HUES6 (cell line): ENCODE data around the gene PTPN14.
A peak's percentile ranks its signal among the peaks of the same experiment; 100 is the strongest.

ENCODE experiments used
- H3K27ac ChIP-seq: 2 replicates; pipeline ENCODE4 v1.7.0; 2013; ENCODE audit warnings: low read depth, mild to moderate bottlenecking, low read length, inconsistent platforms
- H3K27me3 ChIP-seq: 2 replicates; pipeline ENCODE4 v1.6.1; 2013; ENCODE audit warnings: low read length; ENCODE audit not compliant: control insufficient read depth, insufficient read depth
- H3K36me3 ChIP-seq: 2 replicates; pipeline ENCODE4 v1.6.1; 2013; ENCODE audit warnings: low read length; ENCODE audit not compliant: control insufficient read depth, insufficient read depth
- H3K4me1 ChIP-seq: 2 replicates; pipeline ENCODE4 v1.6.1; 2013; ENCODE audit warnings: low read length; ENCODE audit not compliant: control insufficient read depth, insufficient read depth
- H3K4me3 ChIP-seq: 2 replicates; pipeline ENCODE4 v1.5.1; 2013; ENCODE audit warnings: low read depth, low read length
- H3K9ac ChIP-seq: one replicate; pipeline ENCODE4 v1.6.1; 2013; ENCODE audit warnings: mild to moderate bottlenecking, low read length
- H3K9me3 ChIP-seq: 2 replicates; pipeline ENCODE4 v1.6.1; 2013; ENCODE audit warnings: low read depth, low read length; ENCODE audit not compliant: control insufficient read depth, insufficient read depth

Gene PTPN14

GRCh38 chr1:214438530-214438929, 112.9 kb downstream of the PTPN14 start:
- no peaks in the 10 kb centered on the region for H3K9me3 ChIP-seq
- no peak overlapping the region for H3K4me3 ChIP-seq
- H3K27me3 ChIP-seq: no peaks in the 10 kb centered on the region
- peaks cover 59% of the 10 kb centered on the region for H3K4me1 ChIP-seq
- no peak overlapping the region for H3K9ac ChIP-seq
- H3K27ac ChIP-seq: peak overlapping the region; percentile 31
- H3K36me3 ChIP-seq: no peaks in the 10 kb centered on the region

- H3K4me3 ChIP-seq: no peak overlapping the region
- H3K9ac ChIP-seq: no peak overlapping the region
- H3K9me3 ChIP-seq: no peaks in the 10 kb centered on the region
- H3K4me1 ChIP-seq: peaks cover 54% of the 10 kb centered on the region
- H3K36me3 ChIP-seq: no peaks in the 10 kb centered on the region
- peak overlapping the region; percentile 31 for H3K27ac ChIP-seq
- no peaks in the 10 kb centered on the region for H3K27me3 ChIP-seq
Observed at GRCh38 chr1:214438075-214438474, 113.3 kb downstream of the PTPN14 start.

- H3K27me3 ChIP-seq: no peaks in the 10 kb centered on the region
- H3K9ac ChIP-seq: no peak overlapping the region
- H3K4me3 ChIP-seq: no peak overlapping the region
- H3K9me3 ChIP-seq: no peaks in the 10 kb centered on the region
- H3K36me3 ChIP-seq: no peaks in the 10 kb centered on the region
- no peak overlapping the region for H3K27ac ChIP-seq
- peaks cover 32% of the 10 kb centered on the region for H3K4me1 ChIP-seq
Observed at GRCh38 chr1:214435867-214436266, 115.5 kb downstream of the PTPN14 start.

GRCh38 chr1:214432245-214432644, 119.2 kb downstream of the PTPN14 start:
- no peaks in the 10 kb centered on the region for H3K27me3 ChIP-seq
- peaks cover 9% of the 10 kb centered on the region for H3K4me1 ChIP-seq
- H3K36me3 ChIP-seq: no peaks in the 10 kb centered on the region
- no peak overlapping the region for H3K9ac ChIP-seq
- H3K4me3 ChIP-seq: no peak overlapping the region
- no peak overlapping the region for H3K27ac ChIP-seq
- H3K9me3 ChIP-seq: no peaks in the 10 kb centered on the region

GRCh38 chr1:214429951-214430770, 121.2 kb downstream of the PTPN14 start:
- H3K27ac ChIP-seq: no peak overlapping the region
- H3K27me3 ChIP-seq: no peaks in the 10 kb centered on the region
- no peak overlapping the region for H3K9ac ChIP-seq
- H3K4me3 ChIP-seq: no peak overlapping the region
- no peaks in the 10 kb centered on the region for H3K9me3 ChIP-seq
- H3K4me1 ChIP-seq: peaks cover 9% of the 10 kb centered on the region
- no peaks in the 10 kb centered on the region for H3K36me3 ChIP-seq

GRCh38 chr1:214427871-214428277, 123.5 kb downstream of the PTPN14 start:
- H3K36me3 ChIP-seq: no peaks in the 10 kb centered on the region
- no peaks in the 10 kb centered on the region for H3K27me3 ChIP-seq
- H3K9me3 ChIP-seq: no peaks in the 10 kb centered on the region
- H3K9ac ChIP-seq: no peak overlapping the region
- no peak overlapping the region for H3K27ac ChIP-seq
- H3K4me3 ChIP-seq: no peak overlapping the region
- H3K4me1 ChIP-seq: peaks cover 15% of the 10 kb centered on the region

- Histone ChIP-seq H3K27me3 (no peaks in the 10 kb centered on the region), H3K9ac (no peak overlapping the region), H3K4me1 (peaks cover 22% of the 10 kb centered on the region), H3K36me3 (no peaks in the 10 kb centered on the region), H3K27ac (no peak overlapping the region), H3K9me3 (no peaks in the 10 kb centered on the region), H3K4me3 (no peak overlapping the region)
Observed at GRCh38 chr1:214426426-214426812, 125.0 kb downstream of the PTPN14 start.

- H3K27ac ChIP-seq: no peak overlapping the region
- peaks cover 25% of the 10 kb centered on the region for H3K4me1 ChIP-seq
- no peaks in the 10 kb centered on the region for H3K27me3 ChIP-seq
- H3K9me3 ChIP-seq: no peaks in the 10 kb centered on the region
- no peak overlapping the region for H3K9ac ChIP-seq
- no peaks in the 10 kb centered on the region for H3K36me3 ChIP-seq
- no peak overlapping the region for H3K4me3 ChIP-seq
Observed at GRCh38 chr1:214425716-214426425, 125.5 kb downstream of the PTPN14 start.

GRCh38 chr1:214425101-214425500, 126.3 kb downstream of the PTPN14 start:
- Histone ChIP-seq H3K9ac (no peak overlapping the region), H3K9me3 (no peaks in the 10 kb centered on the region), H3K27me3 (no peaks in the 10 kb centered on the region), H3K4me3 (no peak overlapping the region), H3K27ac (no peak overlapping the region), H3K36me3 (no peaks in the 10 kb centered on the region), H3K4me1 (peaks cover 33% of the 10 kb centered on the region)

GRCh38 chr1:214423045-214423444, 128.4 kb downstream of the PTPN14 start:
- H3K27ac ChIP-seq: no peak overlapping the region
- H3K9me3 ChIP-seq: no peaks in the 10 kb centered on the region
- no peaks in the 10 kb centered on the region for H3K27me3 ChIP-seq
- no peak overlapping the region for H3K4me3 ChIP-seq
- no peaks in the 10 kb centered on the region for H3K36me3 ChIP-seq
- H3K9ac ChIP-seq: no peak overlapping the region
- peaks cover 45% of the 10 kb centered on the region for H3K4me1 ChIP-seq

- Histone ChIP-seq H3K4me1 (peaks cover 44% of the 10 kb centered on the region), H3K36me3 (no peaks in the 10 kb centered on the region), H3K9ac (no peak overlapping the region), H3K9me3 (no peaks in the 10 kb centered on the region), H3K4me3 (no peak overlapping the region), H3K27me3 (no peaks in the 10 kb centered on the region), H3K27ac (no peak overlapping the region)
Observed at GRCh38 chr1:214422137-214422671, 129.2 kb downstream of the PTPN14 start.
